Activated B cell treated with CpG ODN at 0.5 μM for 24 hours (primary cell): ENCODE data around the gene CEP89. TPM values are rescaled to one million over a fixed set of nuclear protein-coding genes. Genes with fewer than 3 reads are reported as not detected.
"Not testable (repeated sequence)": the region's sequence is repeated elsewhere in the genome, so short reads cannot be mapped to it uniquely, and the experiment has no call there.

Experiments
- ATAC-seq: fragments of 200-7000 bp; cut with Tn5 transposase; one replicate; pipeline ENCODE4 v1.10.0; 2021; ENCODE audit warnings: low read depth, mild to moderate bottlenecking, moderate library complexity
- CTCF ChIA-PET: fragments of 350-600 bp; sonication (Branson Sonifier 250); formaldehyde crosslinking; loops from one replicate; lab custom pipeline; 2021; ENCODE audit warnings: antibody characterized with exemption; lab: Charles Lee
- POLR2A ChIA-PET: fragments of 350-600 bp; sonication (Branson Sonifier 250); formaldehyde crosslinking; loops from one replicate; lab custom pipeline; 2021; ENCODE audit warnings: antibody characterized with exemption; lab: Charles Lee
- DNase-seq: peaks from one replicate; pipeline ENCODE4 v3.0.0; 2022
- H3K27ac Mint-ChIP-seq: one replicate; pipeline ENCODE4 v1.8.0; 2020; ENCODE audit warnings: mixed read lengths
- H3K27me3 Mint-ChIP-seq: one replicate; pipeline ENCODE4 v1.8.0; 2021; ENCODE audit warnings: mixed read lengths
- H3K36me3 Mint-ChIP-seq: one replicate; pipeline ENCODE4 v1.8.0; 2021; ENCODE audit warnings: low read depth, mixed read lengths
- H3K4me1 Mint-ChIP-seq: one replicate; pipeline ENCODE4 v1.8.0; 2021; ENCODE audit warnings: mixed read lengths
- H3K4me3 Mint-ChIP-seq: one replicate; pipeline ENCODE4 v1.8.0; 2020; ENCODE audit warnings: mild to moderate bottlenecking, mixed read lengths
- H3K9me3 Mint-ChIP-seq: one replicate; pipeline ENCODE4 v1.8.0; 2020; ENCODE audit warnings: mixed read lengths
- CTCF ChIP-seq: fragments of 200-600 bp; IDR thresholded peaks from one replicate; pipeline ENCODE4 v1.8.0; 2022; ENCODE audit warnings: antibody characterized with exemption, mild to moderate bottlenecking
- intact Hi-C: fragments of 100-400 bp; cut with micrococcal nuclease; formaldehyde crosslinking; loops from one replicate; pipeline ENCODE4 v1.15.1; 2024
- total RNA-seq: library from RNA; stranded (reverse); gene quantifications from 2 replicates; pipeline ENCODE4 v1.2.3, GENCODE V29; 2022

Gene CEP89
- total RNA-seq = 16.4 and 19.4 TPM in 2 replicates

GRCh38 chr19:32971715-32972540, at the start of gene CEP89, which contains the start of gene FAAP24:
TSS of gene CEP89 (minus strand) at chr19:32971958. CDS start at chr19:32971874, 84 bp downstream.
TSS of gene FAAP24 (plus strand) at chr19:32972242. CDS start at chr19:32973197, 955 bp downstream.
- Mint-ChIP-seq H3K27me3 (no peaks in the 10 kb centered on the region), H3K4me3 (peak within 1 kb of the TSS; percentile 99), H3K27ac (peak within 1 kb of the TSS; percentile 97), H3K36me3 (peaks cover 15% of the 10 kb centered on the region), H3K4me1 (peaks cover 15% of the 10 kb centered on the region), H3K9me3 (no peaks in the 10 kb centered on the region)
- ChIA-PET POLR2A (interaction anchor here (0.5 to 1.7 kb wide), 6 partner anchors 109 to 806 kb away, joined by 3 to 5 read pairs (median 3); partner anchors contain the start of genes DPY19L3, GPATCH1 and PEPD), CTCF (no interaction called here)
- DNase-seq = peak; percentile 94
- ATAC-seq = peak; percentile 98
- intact Hi-C loops = loop anchor here (1.0 to 5.0 kb wide), 9 partner anchors 93 to 625 kb away; partner anchors contain the start of genes ANKRD27, CEBPG, DPY19L3 and GPATCH1
- TF ChIP-seq CTCF = no peak

GRCh38 chr19:33010891-33011290, 39.1 kb upstream of the CEP89 start:
- H3K4me1 Mint-ChIP-seq, H3K9me3 Mint-ChIP-seq, intact Hi-C loops, CTCF ChIA-PET, H3K4me3 Mint-ChIP-seq, H3K27me3 Mint-ChIP-seq, ATAC-seq, POLR2A ChIA-PET, H3K27ac Mint-ChIP-seq, DNase-seq: not testable (repeated sequence)
- H3K36me3 Mint-ChIP-seq = peaks cover 22% of the 10 kb centered on the region

GRCh38 chr19:33008738-33009137, 37.0 kb upstream of the CEP89 start:
- Mint-ChIP-seq H3K9me3 (no peaks in the 10 kb centered on the region), H3K36me3 (peaks cover 22% of the 10 kb centered on the region), H3K4me1 (no peaks in the 10 kb centered on the region), H3K27ac (no peak overlapping the region), H3K27me3 (no peaks in the 10 kb centered on the region), H3K4me3 (no peak overlapping the region)
- CTCF ChIA-PET = no interaction called here
- no peak for DNase-seq
- no peak for ATAC-seq
- intact Hi-C loops = no loop called here
- TF ChIP-seq CTCF = no peak
- POLR2A ChIA-PET = no interaction called here

GRCh38 chr19:33005440-33005839, 33.7 kb upstream of the CEP89 start:
- Mint-ChIP-seq H3K4me1 (peaks cover 3% of the 10 kb centered on the region), H3K27ac (no peak overlapping the region), H3K36me3 (peaks cover 11% of the 10 kb centered on the region), H3K27me3 (no peaks in the 10 kb centered on the region), H3K9me3 (no peaks in the 10 kb centered on the region), H3K4me3 (no peak overlapping the region)
- no peak for DNase-seq
- CTCF ChIA-PET = no interaction called here
- no peak for ATAC-seq
- POLR2A ChIA-PET = no interaction called here
- intact Hi-C loops = no loop called here
- no peak for TF ChIP-seq CTCF

GRCh38 chr19:33003424-33004024, 31.8 kb upstream of the CEP89 start:
- H3K36me3 Mint-ChIP-seq, H3K27ac Mint-ChIP-seq, H3K27me3 Mint-ChIP-seq, H3K9me3 Mint-ChIP-seq, intact Hi-C loops, POLR2A ChIA-PET, H3K4me1 Mint-ChIP-seq, H3K4me3 Mint-ChIP-seq, CTCF ChIA-PET, ATAC-seq, DNase-seq: not testable (repeated sequence)

GRCh38 chr19:33002126-33002865, 30.5 kb upstream of the CEP89 start:
- ATAC-seq, intact Hi-C loops, CTCF ChIA-PET, H3K9me3 Mint-ChIP-seq, H3K36me3 Mint-ChIP-seq, H3K27me3 Mint-ChIP-seq, H3K4me3 Mint-ChIP-seq, DNase-seq, H3K4me1 Mint-ChIP-seq, H3K27ac Mint-ChIP-seq, POLR2A ChIA-PET: not testable (repeated sequence)
